Hepatocyte (in vitro differentiated cells): ENCODE data around the gene XRCC5.

Source experiments
- CTCF ChIP-seq: fragments of 200-600 bp; sonication (generic); IDR thresholded peaks from 2 replicates; pipeline ENCODE4 v1.5.1; 2016; ENCODE audit warnings: antibody characterized with exemption, mild to moderate bottlenecking; ENCODE audit not compliant: poor library complexity
- EZH2 ChIP-seq: fragments of 200-600 bp; sonication (generic); IDR thresholded peaks from 2 replicates; pipeline ENCODE4 v1.6.1; 2016; ENCODE audit warnings: antibody characterized with exemption, mild to moderate bottlenecking, borderline replicate concordance
- EZH2phosphoT487 ChIP-seq: fragments of 200-600 bp; sonication (generic); IDR thresholded peaks from one replicate; pipeline ENCODE4 v1.6.1; 2018; ENCODE audit warnings: antibody characterized with exemption, mild to moderate bottlenecking, low read depth, moderate library complexity; ENCODE audit not compliant: unreplicated experiment, severe bottlenecking

GRCh38 chr2:216131175-216131926, 22.2 kb downstream of the XRCC5 start:
- no peak for TF ChIP-seq CTCF
- TF ChIP-seq EZH2phosphoT487, result no peak
- no peak for TF ChIP-seq EZH2
